Neural progenitor cell (in vitro differentiated cells): ENCODE data around the gene C1orf210.

Source experiments
- EZH2 ChIP-seq: fragments of 200-600 bp; sonication (generic); IDR thresholded peaks from 2 replicates; pipeline ENCODE4 v1.6.1; 2017; ENCODE audit warnings: antibody characterized with exemption, mild to moderate bottlenecking, moderate library complexity
- EZH2phosphoT487 ChIP-seq: fragments of 200-600 bp; sonication (generic); IDR thresholded peaks from 2 replicates; pipeline ENCODE4 v1.6.1; 2017; ENCODE audit warnings: antibody characterized with exemption
- TF ChIP-seq, protein P1 (sequence below): fragments of 200-600 bp; sonication (generic); IDR thresholded peaks from 2 replicates; pipeline ENCODE4 v1.5.1; 2017; ENCODE audit warnings: antibody characterized with exemption, mild to moderate bottlenecking

DNA sequence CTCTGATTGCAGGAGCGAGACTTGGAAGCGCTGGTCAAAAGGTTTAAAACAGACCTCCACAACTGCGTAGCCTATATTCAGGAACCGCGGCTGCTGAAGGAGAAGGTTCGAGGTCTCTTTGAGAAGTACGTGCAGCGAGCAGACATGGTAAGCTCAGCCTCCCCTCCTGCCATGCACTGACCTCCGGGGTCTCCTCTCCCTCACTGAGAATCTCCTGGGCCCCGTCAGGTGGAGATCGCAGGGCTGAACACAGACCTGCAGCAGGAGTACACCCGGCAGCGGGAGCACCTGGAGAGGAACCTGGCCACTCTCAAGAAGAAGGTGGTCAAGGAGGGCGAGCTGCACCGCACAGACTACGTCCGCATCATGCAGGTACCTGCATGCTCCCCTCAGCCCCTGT lies 51.1 kb downstream of the C1orf210 start:
- no peak for TF ChIP-seq EZH2
- TF ChIP-seq, protein P1, sequence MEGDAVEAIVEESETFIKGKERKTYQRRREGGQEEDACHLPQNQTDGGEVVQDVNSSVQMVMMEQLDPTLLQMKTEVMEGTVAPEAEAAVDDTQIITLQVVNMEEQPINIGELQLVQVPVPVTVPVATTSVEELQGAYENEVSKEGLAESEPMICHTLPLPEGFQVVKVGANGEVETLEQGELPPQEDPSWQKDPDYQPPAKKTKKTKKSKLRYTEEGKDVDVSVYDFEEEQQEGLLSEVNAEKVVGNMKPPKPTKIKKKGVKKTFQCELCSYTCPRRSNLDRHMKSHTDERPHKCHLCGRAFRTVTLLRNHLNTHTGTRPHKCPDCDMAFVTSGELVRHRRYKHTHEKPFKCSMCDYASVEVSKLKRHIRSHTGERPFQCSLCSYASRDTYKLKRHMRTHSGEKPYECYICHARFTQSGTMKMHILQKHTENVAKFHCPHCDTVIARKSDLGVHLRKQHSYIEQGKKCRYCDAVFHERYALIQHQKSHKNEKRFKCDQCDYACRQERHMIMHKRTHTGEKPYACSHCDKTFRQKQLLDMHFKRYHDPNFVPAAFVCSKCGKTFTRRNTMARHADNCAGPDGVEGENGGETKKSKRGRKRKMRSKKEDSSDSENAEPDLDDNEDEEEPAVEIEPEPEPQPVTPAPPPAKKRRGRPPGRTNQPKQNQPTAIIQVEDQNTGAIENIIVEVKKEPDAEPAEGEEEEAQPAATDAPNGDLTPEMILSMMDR: no peak
- TF ChIP-seq EZH2phosphoT487: no peak
